Kasumi-1 (cell line): Measurements from ENCODE around the gene CTNNBL1.
A peak's percentile ranks its signal among the peaks of the same experiment; 100 is the strongest.

Experiments used
- DNase-seq, 2 experiments: peaks; one replicate each; lab custom pipeline; 2025; lab: John Stamatoyannopoulos, UW

Gene CTNNBL1

GRCh38 chr20:37777012-37777950 is 83.5 kb downstream of the CTNNBL1 start:
- peak; percentile 21 to 23 for DNase-seq

DNA sequence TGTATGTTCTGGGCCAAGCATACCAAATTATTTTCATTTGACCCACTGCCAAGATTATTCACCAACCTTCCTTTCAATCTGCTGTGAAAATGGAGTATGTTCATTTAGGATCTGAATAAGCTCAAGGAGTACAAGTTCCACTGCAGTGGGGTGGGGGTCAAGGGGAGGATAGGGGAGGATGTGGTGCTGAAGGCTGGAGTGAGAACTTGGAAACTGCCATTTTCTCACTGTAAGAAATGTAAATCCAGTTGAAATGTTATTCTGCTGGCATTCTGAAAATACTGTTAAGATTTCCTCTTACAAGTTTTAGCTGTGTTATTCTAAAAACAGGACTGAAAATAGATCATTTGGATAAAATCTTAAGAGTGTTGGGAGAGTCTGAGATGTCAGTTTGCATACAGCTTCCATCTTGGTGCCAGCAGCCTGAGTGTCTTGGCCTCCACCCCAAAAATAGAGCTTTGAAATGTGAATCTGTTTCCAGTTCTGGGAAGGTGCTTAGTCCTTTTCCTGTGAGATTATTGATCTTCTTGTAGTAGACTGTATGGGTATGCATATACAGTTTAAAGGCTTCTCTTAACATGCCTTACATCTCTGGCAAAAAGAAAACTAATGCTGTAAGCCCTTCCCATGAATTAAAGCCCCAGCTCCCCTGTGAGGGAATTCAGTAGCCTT is 84.3 kb downstream of the CTNNBL1 start:
- no peak for DNase-seq

GRCh38 chr20:37781626-37782025 is 87.8 kb downstream of the CTNNBL1 start:
- DNase-seq: peak; percentile 13 to 35

GRCh38 chr20:37786043-37786442 is 92.2 kb downstream of the CTNNBL1 start:
- no peak for DNase-seq

- DNase-seq: no peak
Observed at GRCh38 chr20:37789408-37789807, 95.6 kb downstream of the CTNNBL1 start.

DNA sequence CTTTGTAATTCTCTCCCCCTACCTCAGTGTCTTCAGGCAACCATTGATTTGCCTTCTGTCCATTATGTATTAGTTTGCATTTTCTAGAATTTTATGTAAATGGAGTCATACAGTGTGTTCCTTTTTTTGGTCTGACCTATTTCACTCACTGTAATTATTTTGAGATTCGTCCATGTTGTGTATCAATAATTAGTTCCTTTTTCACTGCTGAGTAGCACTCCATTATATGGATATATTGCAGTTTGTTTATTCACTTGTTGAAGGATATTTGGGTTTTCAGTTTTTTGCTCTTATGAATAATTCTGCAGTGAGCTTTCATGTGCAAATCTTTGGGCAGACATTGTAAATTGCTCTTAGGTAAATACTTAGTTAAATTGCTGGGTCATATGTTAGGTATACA is 97.1 kb downstream of the CTNNBL1 start:
- DNase-seq: no peak

- DNase-seq: peak; percentile 35 to 37
Observed at GRCh38 chr20:37796121-37796520, 102.3 kb downstream of the CTNNBL1 start.

DNA sequence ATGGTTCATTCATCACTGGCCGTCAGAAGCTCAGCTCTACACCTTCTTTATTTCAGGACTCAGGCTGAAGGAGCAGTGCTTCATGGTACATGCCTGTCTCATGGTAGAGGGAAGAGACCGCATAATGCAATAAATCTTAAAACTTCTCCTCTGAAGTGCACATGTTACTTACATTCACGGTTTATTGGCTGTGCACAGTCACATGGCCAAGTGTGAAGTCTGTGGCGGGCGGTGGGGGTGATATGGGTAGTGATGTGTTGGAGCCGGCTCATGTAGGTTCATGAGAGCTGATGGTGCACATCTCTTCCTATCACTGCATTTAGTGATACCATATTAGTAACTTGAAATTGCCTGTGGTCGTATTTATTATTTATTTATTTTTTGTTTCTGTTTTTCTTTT is 102.9 kb downstream of the CTNNBL1 start:
- no peak for DNase-seq

GRCh38 chr20:37797669-37798175 is 103.9 kb downstream of the CTNNBL1 start:
- peak in 1 of 2 experiments; percentile 5 for DNase-seq

GRCh38 chr20:37798312-37798711 is 104.5 kb downstream of the CTNNBL1 start:
- no peak for DNase-seq

- no peak for DNase-seq
Observed at GRCh38 chr20:37800618-37801017, 106.8 kb downstream of the CTNNBL1 start.

- DNase-seq: no peak
Observed at GRCh38 chr20:37801921-37802320, 108.1 kb downstream of the CTNNBL1 start.

GRCh38 chr20:37803438-37804307 is 109.8 kb downstream of the CTNNBL1 start:
- peak; percentile 59 to 77 for DNase-seq

- peak; percentile 96 to 97 for DNase-seq
Observed at GRCh38 chr20:37804584-37805566, 111.0 kb downstream of the CTNNBL1 start.

DNA sequence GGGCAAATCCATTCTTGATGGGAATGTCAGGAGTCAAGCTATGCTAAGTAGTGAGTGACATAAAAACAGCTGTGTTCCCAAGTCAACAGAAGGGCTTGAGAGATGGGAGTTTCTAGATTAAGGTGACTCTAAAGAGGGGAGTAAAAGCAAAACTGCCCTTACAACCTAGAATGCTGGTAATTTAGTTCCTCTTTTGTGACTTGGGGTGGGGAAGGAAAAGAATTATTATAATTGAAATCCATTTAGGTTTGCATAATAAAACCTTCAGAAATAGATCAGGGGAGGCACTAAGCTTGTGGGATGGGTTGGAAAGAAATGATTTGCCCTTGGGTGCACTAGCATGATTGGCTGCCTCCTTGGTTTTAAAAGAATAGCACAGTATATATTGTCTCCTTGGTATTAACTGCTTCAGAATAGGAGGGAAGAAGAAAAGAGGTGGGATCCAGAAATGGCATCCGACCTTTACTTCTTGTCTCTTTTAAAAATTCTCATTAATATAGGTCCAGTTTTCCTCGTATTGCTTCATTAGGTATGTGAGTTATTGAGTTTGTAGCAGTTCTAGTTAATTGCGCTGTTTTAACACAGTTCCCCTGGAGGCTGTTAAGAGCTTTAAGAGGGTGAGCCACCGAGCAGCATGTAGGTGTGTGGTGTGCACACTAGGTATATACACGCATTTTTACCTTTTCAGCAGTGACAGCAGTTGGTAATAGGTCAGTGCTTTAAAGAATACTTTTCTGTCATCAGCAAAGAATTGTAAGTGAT is 113.8 kb downstream of the CTNNBL1 start:
- peak; percentile 9 to 50 for DNase-seq

DNA sequence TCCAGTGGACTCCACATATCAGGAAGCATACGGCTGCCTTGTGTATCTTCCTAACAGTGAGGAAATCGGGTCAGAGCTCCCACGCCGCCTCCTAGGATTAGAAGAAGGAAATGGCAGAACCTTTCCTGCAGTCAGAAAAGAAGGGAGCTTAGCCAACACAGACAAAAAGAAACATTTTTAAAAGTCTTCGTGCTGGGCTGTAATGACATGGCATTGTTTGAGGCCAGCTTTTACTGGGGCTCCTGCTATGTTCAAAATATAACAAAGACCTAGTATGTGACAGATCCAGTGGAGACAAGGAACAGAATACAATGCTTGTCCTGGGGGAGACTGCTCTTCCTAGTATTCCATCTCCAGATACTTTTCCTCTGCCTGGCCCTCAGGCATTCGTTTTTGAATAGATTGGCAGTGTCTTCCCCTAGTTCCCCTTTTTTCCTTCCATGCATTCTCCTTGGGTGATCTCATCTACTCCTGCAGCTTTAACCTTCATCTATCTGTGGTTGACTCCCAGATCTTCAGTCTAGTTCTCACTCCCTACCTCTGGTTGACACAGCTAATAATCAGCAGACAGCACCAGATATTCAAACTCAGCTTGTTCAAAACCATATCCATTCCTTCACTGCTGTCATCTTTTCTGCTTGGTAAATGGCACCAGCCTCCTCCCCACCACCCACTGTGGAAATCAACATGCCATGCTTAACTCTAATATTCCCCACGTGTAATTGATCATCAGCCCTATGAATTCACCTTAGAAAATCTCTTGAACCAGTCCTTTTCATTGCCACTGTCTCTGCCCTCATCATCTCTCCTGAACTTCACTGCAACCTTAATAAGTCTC is 114.6 kb downstream of the CTNNBL1 start:
- DNase-seq: peak; percentile 64 to 69

DNA sequence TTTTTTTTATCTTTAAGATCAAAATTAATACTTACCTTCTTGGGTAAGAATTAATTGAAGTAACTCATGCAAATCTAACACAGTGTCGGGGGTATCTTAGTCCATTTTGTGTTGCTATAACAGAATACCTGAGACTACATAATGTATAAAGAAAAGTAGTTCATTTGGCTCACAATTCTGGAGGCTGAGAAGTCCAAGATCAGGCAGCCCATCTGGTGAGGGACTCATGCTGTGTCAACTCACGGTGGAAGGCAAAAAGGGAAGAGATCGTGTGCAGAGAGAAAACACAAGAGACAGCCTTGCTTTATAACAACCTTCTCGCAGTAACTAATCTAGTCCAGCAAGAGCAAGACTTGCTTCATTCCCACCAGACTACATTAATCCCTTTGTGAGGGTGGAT is 116.2 kb downstream of the CTNNBL1 start:
- no peak for DNase-seq

DNA sequence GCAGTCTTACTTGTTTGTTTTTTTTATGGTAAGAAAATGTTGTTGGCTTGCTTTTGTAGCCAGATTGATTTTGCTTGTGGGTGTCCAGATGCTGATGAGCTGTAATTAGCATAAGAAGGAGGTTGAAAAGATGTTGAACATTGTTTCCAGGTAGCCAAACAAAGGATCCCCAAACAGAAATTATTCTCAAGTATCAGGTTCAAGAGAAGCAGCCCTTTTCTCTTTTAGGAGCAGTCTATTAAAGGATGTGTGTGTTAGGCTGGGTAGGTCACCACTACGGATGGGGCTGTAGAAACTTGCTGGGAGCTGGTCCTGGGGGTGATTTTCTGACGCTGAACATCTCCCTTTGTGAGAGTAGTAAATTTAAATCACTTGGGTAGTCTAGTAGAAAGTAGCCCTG is 122.2 kb downstream of the CTNNBL1 start:
- DNase-seq: no peak

GRCh38 chr20:37816726-37817125 is 122.9 kb downstream of the CTNNBL1 start:
- DNase-seq: no peak
